Measurements from ENCODE around the gene PLEKHM3.

DNA sequence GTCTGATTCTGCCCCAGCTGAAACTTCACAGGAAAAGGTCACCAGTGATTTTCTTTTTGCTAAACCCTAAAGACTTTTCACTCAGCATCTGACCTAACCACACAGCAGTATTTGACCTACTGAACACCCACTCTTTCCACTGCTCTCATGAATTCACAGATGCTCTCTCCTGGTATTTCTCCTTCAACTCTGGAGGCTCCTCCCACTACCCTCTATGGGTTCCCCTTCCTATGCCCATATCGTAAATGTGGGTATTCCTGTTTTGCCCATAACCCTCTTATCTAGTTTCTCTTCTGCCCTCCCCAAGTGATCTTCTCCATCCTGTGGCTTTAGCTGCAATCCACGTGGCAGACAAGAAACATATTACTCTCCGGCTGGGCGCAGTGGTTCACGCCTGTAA is 7.6 kb downstream of the PLEKHM3 start:
- TF ChIP-seq, protein P1, sequence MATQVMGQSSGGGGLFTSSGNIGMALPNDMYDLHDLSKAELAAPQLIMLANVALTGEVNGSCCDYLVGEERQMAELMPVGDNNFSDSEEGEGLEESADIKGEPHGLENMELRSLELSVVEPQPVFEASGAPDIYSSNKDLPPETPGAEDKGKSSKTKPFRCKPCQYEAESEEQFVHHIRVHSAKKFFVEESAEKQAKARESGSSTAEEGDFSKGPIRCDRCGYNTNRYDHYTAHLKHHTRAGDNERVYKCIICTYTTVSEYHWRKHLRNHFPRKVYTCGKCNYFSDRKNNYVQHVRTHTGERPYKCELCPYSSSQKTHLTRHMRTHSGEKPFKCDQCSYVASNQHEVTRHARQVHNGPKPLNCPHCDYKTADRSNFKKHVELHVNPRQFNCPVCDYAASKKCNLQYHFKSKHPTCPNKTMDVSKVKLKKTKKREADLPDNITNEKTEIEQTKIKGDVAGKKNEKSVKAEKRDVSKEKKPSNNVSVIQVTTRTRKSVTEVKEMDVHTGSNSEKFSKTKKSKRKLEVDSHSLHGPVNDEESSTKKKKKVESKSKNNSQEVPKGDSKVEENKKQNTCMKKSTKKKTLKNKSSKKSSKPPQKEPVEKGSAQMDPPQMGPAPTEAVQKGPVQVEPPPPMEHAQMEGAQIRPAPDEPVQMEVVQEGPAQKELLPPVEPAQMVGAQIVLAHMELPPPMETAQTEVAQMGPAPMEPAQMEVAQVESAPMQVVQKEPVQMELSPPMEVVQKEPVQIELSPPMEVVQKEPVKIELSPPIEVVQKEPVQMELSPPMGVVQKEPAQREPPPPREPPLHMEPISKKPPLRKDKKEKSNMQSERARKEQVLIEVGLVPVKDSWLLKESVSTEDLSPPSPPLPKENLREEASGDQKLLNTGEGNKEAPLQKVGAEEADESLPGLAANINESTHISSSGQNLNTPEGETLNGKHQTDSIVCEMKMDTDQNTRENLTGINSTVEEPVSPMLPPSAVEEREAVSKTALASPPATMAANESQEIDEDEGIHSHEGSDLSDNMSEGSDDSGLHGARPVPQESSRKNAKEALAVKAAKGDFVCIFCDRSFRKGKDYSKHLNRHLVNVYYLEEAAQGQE (IDR thresholded peaks at IDR 0.05; ENCODE audit: unreplicated experiment) = no peak
- TF ChIP-seq POLR2AphosphoS5 (IDR thresholded peaks at IDR 0.05; ENCODE audit: low read depth) (no peak), CREB1 (CRISPR knock-in tag; IDR thresholded peaks at IDR 0.05; ENCODE audit: low read depth) (no peak), EZH2phosphoT487 (IDR thresholded peaks at IDR 0.05; ENCODE audit: unreplicated experiment) (no peak), EZH2 (IDR thresholded peaks at IDR 0.05; ENCODE audit: low read depth, unreplicated experiment) (no peak), JUNB (IDR thresholded peaks at IDR 0.05; ENCODE audit: unreplicated experiment) (no peak), NANOG (IDR thresholded peaks at IDR 0.05; ENCODE audit: borderline replicate concordance) (no peak), STAT1 (IDR thresholded peaks at IDR 0.05; ENCODE audit: unreplicated experiment) (no peak)
- TF ChIP-seq, protein P2, sequence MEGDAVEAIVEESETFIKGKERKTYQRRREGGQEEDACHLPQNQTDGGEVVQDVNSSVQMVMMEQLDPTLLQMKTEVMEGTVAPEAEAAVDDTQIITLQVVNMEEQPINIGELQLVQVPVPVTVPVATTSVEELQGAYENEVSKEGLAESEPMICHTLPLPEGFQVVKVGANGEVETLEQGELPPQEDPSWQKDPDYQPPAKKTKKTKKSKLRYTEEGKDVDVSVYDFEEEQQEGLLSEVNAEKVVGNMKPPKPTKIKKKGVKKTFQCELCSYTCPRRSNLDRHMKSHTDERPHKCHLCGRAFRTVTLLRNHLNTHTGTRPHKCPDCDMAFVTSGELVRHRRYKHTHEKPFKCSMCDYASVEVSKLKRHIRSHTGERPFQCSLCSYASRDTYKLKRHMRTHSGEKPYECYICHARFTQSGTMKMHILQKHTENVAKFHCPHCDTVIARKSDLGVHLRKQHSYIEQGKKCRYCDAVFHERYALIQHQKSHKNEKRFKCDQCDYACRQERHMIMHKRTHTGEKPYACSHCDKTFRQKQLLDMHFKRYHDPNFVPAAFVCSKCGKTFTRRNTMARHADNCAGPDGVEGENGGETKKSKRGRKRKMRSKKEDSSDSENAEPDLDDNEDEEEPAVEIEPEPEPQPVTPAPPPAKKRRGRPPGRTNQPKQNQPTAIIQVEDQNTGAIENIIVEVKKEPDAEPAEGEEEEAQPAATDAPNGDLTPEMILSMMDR (conservative IDR thresholded peaks at IDR 0.05; ENCODE audit: low read depth in 2 of 2) = no peak
- TF ChIP-seq, protein P3, sequence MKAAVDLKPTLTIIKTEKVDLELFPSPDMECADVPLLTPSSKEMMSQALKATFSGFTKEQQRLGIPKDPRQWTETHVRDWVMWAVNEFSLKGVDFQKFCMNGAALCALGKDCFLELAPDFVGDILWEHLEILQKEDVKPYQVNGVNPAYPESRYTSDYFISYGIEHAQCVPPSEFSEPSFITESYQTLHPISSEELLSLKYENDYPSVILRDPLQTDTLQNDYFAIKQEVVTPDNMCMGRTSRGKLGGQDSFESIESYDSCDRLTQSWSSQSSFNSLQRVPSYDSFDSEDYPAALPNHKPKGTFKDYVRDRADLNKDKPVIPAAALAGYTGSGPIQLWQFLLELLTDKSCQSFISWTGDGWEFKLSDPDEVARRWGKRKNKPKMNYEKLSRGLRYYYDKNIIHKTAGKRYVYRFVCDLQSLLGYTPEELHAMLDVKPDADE (IDR thresholded peaks at IDR 0.05) = no peak
- TF ChIP-seq, protein P4, sequence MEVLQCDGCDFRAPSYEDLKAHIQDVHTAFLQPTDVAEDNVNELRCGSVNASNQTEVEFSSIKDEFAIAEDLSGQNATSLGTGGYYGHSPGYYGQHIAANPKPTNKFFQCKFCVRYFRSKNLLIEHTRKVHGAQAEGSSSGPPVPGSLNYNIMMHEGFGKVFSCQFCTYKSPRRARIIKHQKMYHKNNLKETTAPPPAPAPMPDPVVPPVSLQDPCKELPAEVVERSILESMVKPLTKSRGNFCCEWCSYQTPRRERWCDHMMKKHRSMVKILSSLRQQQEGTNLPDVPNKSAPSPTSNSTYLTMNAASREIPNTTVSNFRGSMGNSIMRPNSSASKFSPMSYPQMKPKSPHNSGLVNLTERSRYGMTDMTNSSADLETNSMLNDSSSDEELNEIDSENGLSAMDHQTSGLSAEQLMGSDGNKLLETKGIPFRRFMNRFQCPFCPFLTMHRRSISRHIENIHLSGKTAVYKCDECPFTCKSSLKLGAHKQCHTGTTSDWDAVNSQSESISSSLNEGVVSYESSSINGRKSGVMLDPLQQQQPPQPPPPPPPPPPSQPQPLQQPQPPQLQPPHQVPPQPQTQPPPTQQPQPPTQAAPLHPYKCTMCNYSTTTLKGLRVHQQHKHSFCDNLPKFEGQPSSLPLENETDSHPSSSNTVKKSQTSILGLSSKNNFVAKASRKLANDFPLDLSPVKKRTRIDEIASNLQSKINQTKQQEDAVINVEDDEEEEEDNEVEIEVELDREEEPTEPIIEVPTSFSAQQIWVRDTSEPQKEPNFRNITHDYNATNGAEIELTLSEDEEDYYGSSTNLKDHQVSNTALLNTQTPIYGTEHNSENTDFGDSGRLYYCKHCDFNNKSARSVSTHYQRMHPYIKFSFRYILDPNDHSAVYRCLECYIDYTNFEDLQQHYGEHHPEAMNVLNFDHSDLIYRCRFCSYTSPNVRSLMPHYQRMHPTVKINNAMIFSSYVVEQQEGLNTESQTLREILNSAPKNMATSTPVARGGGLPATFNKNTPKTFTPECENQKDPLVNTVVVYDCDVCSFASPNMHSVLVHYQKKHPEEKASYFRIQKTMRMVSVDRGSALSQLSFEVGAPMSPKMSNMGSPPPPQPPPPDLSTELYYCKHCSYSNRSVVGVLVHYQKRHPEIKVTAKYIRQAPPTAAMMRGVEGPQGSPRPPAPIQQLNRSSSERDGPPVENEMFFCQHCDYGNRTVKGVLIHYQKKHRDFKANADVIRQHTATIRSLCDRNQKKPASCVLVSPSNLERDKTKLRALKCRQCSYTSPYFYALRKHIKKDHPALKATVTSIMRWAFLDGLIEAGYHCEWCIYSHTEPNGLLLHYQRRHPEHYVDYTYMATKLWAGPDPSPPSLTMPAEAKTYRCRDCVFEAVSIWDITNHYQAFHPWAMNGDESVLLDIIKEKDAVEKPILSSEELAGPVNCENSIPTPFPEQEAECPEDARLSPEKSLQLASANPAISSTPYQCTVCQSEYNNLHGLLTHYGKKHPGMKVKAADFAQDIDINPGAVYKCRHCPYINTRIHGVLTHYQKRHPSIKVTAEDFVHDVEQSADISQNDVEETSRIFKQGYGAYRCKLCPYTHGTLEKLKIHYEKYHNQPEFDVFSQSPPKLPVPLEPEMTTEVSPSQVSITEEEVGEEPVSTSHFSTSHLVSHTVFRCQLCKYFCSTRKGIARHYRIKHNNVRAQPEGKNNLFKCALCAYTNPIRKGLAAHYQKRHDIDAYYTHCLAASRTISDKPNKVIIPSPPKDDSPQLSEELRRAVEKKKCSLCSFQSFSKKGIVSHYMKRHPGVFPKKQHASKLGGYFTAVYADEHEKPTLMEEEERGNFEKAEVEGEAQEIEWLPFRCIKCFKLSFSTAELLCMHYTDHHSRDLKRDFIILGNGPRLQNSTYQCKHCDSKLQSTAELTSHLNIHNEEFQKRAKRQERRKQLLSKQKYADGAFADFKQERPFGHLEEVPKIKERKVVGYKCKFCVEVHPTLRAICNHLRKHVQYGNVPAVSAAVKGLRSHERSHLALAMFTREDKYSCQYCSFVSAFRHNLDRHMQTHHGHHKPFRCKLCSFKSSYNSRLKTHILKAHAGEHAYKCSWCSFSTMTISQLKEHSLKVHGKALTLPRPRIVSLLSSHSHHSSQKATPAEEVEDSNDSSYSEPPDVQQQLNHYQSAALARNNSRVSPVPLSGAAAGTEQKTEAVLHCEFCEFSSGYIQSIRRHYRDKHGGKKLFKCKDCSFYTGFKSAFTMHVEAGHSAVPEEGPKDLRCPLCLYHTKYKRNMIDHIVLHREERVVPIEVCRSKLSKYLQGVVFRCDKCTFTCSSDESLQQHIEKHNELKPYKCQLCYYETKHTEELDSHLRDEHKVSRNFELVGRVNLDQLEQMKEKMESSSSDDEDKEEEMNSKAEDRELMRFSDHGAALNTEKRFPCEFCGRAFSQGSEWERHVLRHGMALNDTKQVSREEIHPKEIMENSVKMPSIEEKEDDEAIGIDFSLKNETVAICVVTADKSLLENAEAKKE (CRISPR knock-in tag; IDR thresholded peaks at IDR 0.05) = no peak

Measured in GM23338 (cell line).